GM20000 (cell line): ENCODE measurements around the gene TBXT.
"Not testable (repeated sequence)": the region's sequence is repeated elsewhere in the genome, so short reads cannot be mapped to it uniquely, and the experiment has no call there.

Experiments
- DNase-seq: peaks from one replicate; pipeline ENCODE4 v3.0.0; 2012; ENCODE audit warnings: low spot score
- CTCF ChIP-seq: IDR thresholded peaks from 2 replicates; pipeline ENCODE4 v1.5.1; 2012; ENCODE audit warnings: mild to moderate bottlenecking, control low read depth; ENCODE audit errors: extremely low read depth, missing control alignments

The TBXT gene

GRCh38 chr6:166127624-166128472 lies 39.8 kb downstream of the TBXT start:
- DNase-seq, result no peak
- TF ChIP-seq CTCF, result no peak

- DNase-seq, result not testable (repeated sequence)
Observed at GRCh38 chr6:166123115-166123514, 44.5 kb downstream of the TBXT start.

- DNase-seq, result no peak
- no peak for TF ChIP-seq CTCF
Observed at GRCh38 chr6:166121726-166122125, 45.9 kb downstream of the TBXT start.

GRCh38 chr6:166119116-166119911 lies 48.3 kb downstream of the TBXT start:
- TF ChIP-seq CTCF, result no peak

GRCh38 chr6:166115609-166116008 lies 52.0 kb downstream of the TBXT start:
- no peak for TF ChIP-seq CTCF
- DNase-seq, result no peak

More at GRCh38 chr6:166119116-166119911, 48.3 kb downstream of the TBXT start:
- DNase-seq, result no peak

GRCh38 chr6:166112580-166112979 lies 55.1 kb downstream of the TBXT start:
- no peak for DNase-seq
- TF ChIP-seq CTCF, result no peak

- no peak for TF ChIP-seq CTCF
Observed at GRCh38 chr6:166109608-166110007, 58.0 kb downstream of the TBXT start.

More at GRCh38 chr6:166109608-166110007, 58.0 kb downstream of the TBXT start:
- DNase-seq, result no peak
